Neural progenitor cell (in vitro differentiated cells): ENCODE results near the gene NFATC2IP. TPM values are rescaled to one million over a fixed set of nuclear protein-coding genes. Genes with fewer than 3 reads are reported as not detected.

Source experiments
- DNase-seq: peaks from one replicate; pipeline ENCODE4 v3.0.0-alpha.2; 2016; ENCODE audit warnings: low spot score
- H2AFZ ChIP-seq: fragments of 200-600 bp; sonication (generic); replicated peaks from 2 replicates; pipeline ENCODE4 v1.6.1; 2016; ENCODE audit warnings: antibody characterized with exemption
- H3F3A ChIP-seq: fragments of 200-600 bp; sonication (generic); 2 replicates; pipeline ENCODE4 v1.6.1; 2016; ENCODE audit warnings: antibody characterized with exemption, low read depth
- H3K27ac ChIP-seq: fragments of 200-600 bp; sonication (generic); 2 replicates; pipeline ENCODE4 v1.5.1; 2016; ENCODE audit warnings: mild to moderate bottlenecking
- H3K27me3 ChIP-seq: fragments of 200-600 bp; sonication (generic); 2 replicates; pipeline ENCODE4 v1.6.1; 2016; ENCODE audit warnings: mild to moderate bottlenecking, moderate library complexity
- H3K36me3 ChIP-seq: fragments of 200-600 bp; sonication (generic); 2 replicates; pipeline ENCODE4 v1.5.1; 2016
- H3K4me1 ChIP-seq: fragments of 200-600 bp; sonication (generic); 2 replicates; pipeline ENCODE4 v1.6.1; 2016; ENCODE audit warnings: mixed run types
- H3K4me2 ChIP-seq: fragments of 200-600 bp; sonication (generic); 2 replicates; pipeline ENCODE4 v1.6.1; 2016
- H3K4me3 ChIP-seq: fragments of 200-600 bp; sonication (generic); 2 replicates; pipeline ENCODE4 v1.5.1; 2016
- H3K79me2 ChIP-seq: fragments of 200-600 bp; sonication (generic); 2 replicates; pipeline ENCODE4 v1.6.1; 2016; ENCODE audit warnings: low read depth
- H3K9ac ChIP-seq: fragments of 200-600 bp; sonication (generic); 2 replicates; pipeline ENCODE4 v1.6.1; 2016
- H3K9me3 ChIP-seq: fragments of 200-600 bp; sonication (generic); 2 replicates; pipeline ENCODE4 v1.5.1; 2016; ENCODE audit warnings: low read depth
- H4K20me1 ChIP-seq: fragments of 200-600 bp; sonication (generic); 2 replicates; pipeline ENCODE4 v1.6.1; 2016; ENCODE audit warnings: low read depth
- H3K27ac Mint-ChIP-seq: 3 replicates; pipeline ENCODE4 v1.8.0; 2021; ENCODE audit warnings: mixed read lengths
- H3K27me3 Mint-ChIP-seq: 2 replicates; pipeline ENCODE4 v1.8.0; 2022; ENCODE audit warnings: low read depth, mild to moderate bottlenecking, inconsistent platforms, moderate library complexity, mixed read lengths; ENCODE audit not compliant: insufficient read depth
- H3K36me3 Mint-ChIP-seq: 3 replicates; pipeline ENCODE4 v1.8.0; 2021; ENCODE audit warnings: mixed read lengths
- H3K4me1 Mint-ChIP-seq: 3 replicates; pipeline ENCODE4 v1.8.0; 2021; ENCODE audit warnings: mixed read lengths
- H3K4me3 Mint-ChIP-seq: 3 replicates; pipeline ENCODE4 v1.8.0; 2021; ENCODE audit warnings: mild to moderate bottlenecking, moderate library complexity, mixed read lengths
- H3K9me3 Mint-ChIP-seq: 3 replicates; pipeline ENCODE4 v1.8.0; 2020; ENCODE audit warnings: mixed read lengths
- CTCF ChIP-seq: fragments of 200-600 bp; sonication (generic); IDR thresholded peaks from 2 replicates; pipeline ENCODE4 v1.5.1; 2017; ENCODE audit warnings: antibody characterized with exemption, mild to moderate bottlenecking
- EZH2 ChIP-seq: fragments of 200-600 bp; sonication (generic); IDR thresholded peaks from 2 replicates; pipeline ENCODE4 v1.6.1; 2017; ENCODE audit warnings: antibody characterized with exemption, mild to moderate bottlenecking, moderate library complexity
- EZH2phosphoT487 ChIP-seq: fragments of 200-600 bp; sonication (generic); IDR thresholded peaks from 2 replicates; pipeline ENCODE4 v1.6.1; 2017; ENCODE audit warnings: antibody characterized with exemption
- total RNA-seq: library from RNA; depleted of rRNA; stranded (reverse); fragments of >200 nt; gene quantifications from 2 replicates; pipeline ENCODE4 v1.2.3, GENCODE V29; 2015; ENCODE audit warnings: low replicate concordance

NFATC2IP gene
- total RNA-seq, 1 donor from 2014 or later = 33.2 TPM

- Histone ChIP-seq H3K9me3 (no peaks in the 10 kb centered on the region), H3K4me2 (no peak overlapping the region), H3K27ac (no peak overlapping the region), H3K79me2 (no peaks in the 10 kb centered on the region), H3K4me1 (peaks cover 8% of the 10 kb centered on the region), H2AFZ (no peak overlapping the region), H3K4me3 (no peak overlapping the region), H3K27me3 (no peaks in the 10 kb centered on the region), H4K20me1 (no peaks in the 10 kb centered on the region), H3F3A (peaks cover 47% of the 10 kb centered on the region), H3K9ac (no peak overlapping the region), H3K36me3 (no peaks in the 10 kb centered on the region)
- H3K27ac Mint-ChIP-seq = no peak overlapping the region
- H3K36me3 Mint-ChIP-seq = no peaks in the 10 kb centered on the region
- DNase-seq = no peak
- no peaks in the 10 kb centered on the region for H3K9me3 Mint-ChIP-seq
- H3K27me3 Mint-ChIP-seq = peaks cover 8% of the 10 kb centered on the region
- H3K4me1 Mint-ChIP-seq = peaks cover 25% of the 10 kb centered on the region
- TF ChIP-seq EZH2 = no peak
- no peak for TF ChIP-seq EZH2phosphoT487
- no peak for TF ChIP-seq CTCF
- no peak overlapping the region for H3K4me3 Mint-ChIP-seq
Measured at GRCh38 chr16:28927815-28928214, 22.9 kb upstream of the NFATC2IP start.

GRCh38 chr16:28930203-28930602 is 20.5 kb upstream of the NFATC2IP start:
- Mint-ChIP-seq H3K36me3 (no peaks in the 10 kb centered on the region), H3K4me3 (no peak overlapping the region), H3K9me3 (no peaks in the 10 kb centered on the region), H3K4me1 (peaks cover 20% of the 10 kb centered on the region), H3K27ac (no peak overlapping the region), H3K27me3 (peaks cover 10% of the 10 kb centered on the region)
- Histone ChIP-seq H3K9me3 (no peaks in the 10 kb centered on the region), H2AFZ (no peak overlapping the region), H3K27ac (peak overlapping the region; percentile 86), H3K4me1 (peaks cover 8% of the 10 kb centered on the region), H3K4me2 (no peak overlapping the region), H3K4me3 (no peak overlapping the region), H3K79me2 (no peaks in the 10 kb centered on the region), H3K9ac (no peak overlapping the region), H3K27me3 (no peaks in the 10 kb centered on the region), H4K20me1 (no peaks in the 10 kb centered on the region), H3K36me3 (no peaks in the 10 kb centered on the region), H3F3A (peaks cover 36% of the 10 kb centered on the region)
- no peak for DNase-seq
- no peak for TF ChIP-seq CTCF

GRCh38 chr16:28930652-28931051 is 20.1 kb upstream of the NFATC2IP start:
- TF ChIP-seq EZH2 (no peak), CTCF (no peak), EZH2phosphoT487 (peak; percentile 62)
- Histone ChIP-seq H3K27ac (peak overlapping the region; percentile 86), H3F3A (peaks cover 31% of the 10 kb centered on the region), H3K4me2 (peak overlapping the region; percentile 66), H2AFZ (peak overlapping the region; percentile 41), H3K4me1 (peaks cover 8% of the 10 kb centered on the region), H3K9me3 (no peaks in the 10 kb centered on the region), H3K79me2 (no peaks in the 10 kb centered on the region), H4K20me1 (no peaks in the 10 kb centered on the region), H3K27me3 (no peaks in the 10 kb centered on the region), H3K4me3 (peak overlapping the region; percentile 9), H3K36me3 (no peaks in the 10 kb centered on the region), H3K9ac (no peak overlapping the region)
- Mint-ChIP-seq H3K4me3 (peak overlapping the region; percentile 13), H3K36me3 (no peaks in the 10 kb centered on the region), H3K9me3 (no peaks in the 10 kb centered on the region), H3K27me3 (peaks cover 10% of the 10 kb centered on the region), H3K4me1 (peaks cover 23% of the 10 kb centered on the region), H3K27ac (peak overlapping the region; percentile 78)
- peak; percentile 88 for DNase-seq
